Fibroblast of gingiva (primary cell): ENCODE data around the gene NAALADL2.
"Not testable (repeated sequence)": the region's sequence is repeated elsewhere in the genome, so short reads cannot be mapped to it uniquely, and the experiment has no call there.

Source experiments
- DNase-seq: peaks from one replicate; pipeline ENCODE4 v3.0.0-alpha.2; 2011; ENCODE audit warnings: low read depth

The NAALADL2 gene

DNA sequence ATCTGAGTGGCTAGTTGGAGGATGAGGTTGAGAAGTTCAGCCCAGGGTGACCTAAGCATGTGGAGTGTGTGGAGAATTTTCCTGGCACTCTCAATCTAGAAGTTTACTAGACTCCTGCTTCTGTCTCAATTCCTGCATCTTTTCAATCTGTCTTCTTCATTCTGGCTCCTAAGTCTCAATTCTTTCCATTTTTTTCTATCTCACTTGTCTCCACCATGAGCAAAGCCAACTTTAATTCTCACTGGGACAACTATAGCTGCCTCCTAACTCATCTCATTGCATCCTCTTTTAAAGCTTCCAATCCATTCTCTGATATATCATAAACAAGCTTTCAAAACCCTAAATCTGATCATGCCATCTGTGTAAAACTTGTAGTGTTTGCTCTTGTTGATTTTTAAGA lies 569.3 kb downstream of the NAALADL2 start:
- DNase-seq: no peak

DNA sequence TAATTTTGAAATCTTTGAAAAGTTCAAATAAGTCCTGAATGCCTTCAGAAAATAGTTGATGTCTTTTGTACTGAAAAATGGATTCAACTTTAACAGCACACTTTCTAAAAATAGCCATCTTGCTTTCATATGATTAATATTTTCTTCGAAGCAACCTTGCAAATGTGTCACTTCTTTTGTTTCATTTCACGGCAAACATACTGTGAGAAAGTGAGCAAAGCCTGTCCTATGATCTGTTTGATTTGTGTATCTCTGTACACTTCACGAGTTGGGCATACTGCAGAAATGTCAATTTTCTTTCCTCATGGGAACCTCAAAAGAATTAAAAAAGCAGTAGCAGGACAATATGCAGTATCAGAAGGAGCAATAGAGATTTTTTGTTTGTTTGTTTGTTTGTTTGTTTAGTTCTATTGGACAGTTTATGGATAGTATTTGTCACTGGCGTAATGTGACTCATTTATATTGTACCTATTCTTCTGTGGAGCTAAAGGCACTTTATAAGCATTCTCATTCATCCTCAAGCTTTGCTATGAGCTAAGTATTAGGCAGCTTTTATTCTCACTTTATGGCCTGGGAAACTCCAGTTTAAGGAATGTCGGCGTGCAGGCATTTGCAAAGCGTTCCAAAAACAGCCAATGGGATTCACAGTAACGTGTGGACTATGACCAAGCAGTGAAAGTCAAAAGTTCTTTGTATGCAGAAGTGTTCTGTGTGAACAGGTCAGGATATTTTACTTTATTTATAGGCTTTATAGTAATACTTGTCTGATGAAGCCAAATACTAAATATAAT lies 572.0 kb downstream of the NAALADL2 start:
- no peak for DNase-seq

DNA sequence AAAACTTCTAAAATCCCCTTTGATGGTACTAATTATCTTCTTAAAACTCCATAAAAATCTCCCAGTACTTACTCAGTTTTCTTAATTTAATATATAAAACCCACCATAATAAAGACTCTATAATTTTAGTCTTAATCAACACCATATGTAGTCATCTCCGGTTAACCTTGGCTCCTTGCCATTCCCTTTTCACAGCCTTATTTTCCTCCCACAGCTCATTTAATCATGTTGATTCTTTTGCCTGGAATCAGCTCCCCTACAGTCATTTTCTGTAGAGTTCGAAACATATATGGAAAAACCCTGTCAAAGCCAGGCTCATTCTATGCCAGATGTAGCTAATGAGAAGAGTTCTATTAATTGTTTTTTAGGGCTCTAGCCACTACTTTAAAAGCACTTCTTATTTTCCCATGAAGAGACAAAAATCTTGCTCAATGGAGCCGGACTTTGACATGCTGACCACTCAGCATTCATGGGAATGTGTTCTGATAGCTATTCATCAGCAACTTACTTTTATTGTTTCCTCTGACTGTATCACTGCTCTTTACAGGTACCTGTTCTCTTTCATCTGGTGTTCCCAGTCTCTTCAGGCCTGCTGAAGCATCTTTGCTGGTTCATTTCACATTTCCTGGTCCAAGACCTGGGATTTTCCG lies 573.4 kb downstream of the NAALADL2 start:
- DNase-seq: peak; percentile 58

DNA sequence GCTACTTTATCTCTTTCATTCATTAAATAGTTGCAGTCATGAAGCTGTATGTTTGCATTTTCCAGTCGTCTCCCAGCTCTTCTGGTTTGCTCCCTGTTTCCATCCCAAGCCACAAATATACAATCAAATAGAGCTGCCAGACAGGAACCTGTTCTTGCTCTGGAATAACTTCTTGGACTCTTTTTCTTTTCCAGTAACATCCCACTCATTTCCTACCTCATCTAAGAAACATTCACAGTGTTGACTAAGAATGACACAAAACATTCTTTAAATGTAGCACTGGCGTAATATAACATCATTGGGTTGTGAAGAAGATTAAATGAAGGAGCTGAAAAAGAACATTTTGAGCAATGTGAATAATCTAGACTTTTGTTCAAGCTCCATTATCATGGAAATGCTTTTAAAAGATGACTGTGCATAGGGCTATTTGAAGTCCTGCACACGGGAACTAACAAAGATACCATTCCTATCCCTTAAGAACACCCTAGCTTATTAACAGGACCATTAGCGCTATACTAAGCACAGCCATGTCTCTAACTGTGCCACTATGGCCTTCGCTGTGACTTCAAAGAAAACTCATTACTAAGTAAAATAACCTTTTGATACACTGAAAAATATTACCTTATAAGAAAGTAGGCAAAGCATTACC lies 574.0 kb downstream of the NAALADL2 start:
- peak; percentile 55 for DNase-seq

DNA sequence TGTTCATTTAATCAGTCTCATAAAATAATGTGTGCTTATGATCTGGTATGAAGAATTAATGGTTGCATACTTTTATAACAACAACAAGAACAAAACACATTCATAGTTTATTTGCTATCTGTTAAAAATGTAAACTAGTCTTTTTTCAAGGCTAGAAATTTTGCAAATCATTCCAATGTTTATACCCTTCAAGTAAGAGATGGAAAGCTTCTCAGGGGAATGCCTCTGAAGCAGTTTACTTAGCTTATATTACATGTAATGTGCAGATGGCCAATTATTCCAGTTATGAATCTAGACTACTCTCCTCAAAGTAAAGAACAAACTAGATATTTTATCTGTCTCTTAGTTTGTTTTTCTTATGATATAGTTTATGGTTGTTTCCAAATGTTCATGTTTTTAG lies 575.4 kb downstream of the NAALADL2 start:
- peak; percentile 60 for DNase-seq

DNA sequence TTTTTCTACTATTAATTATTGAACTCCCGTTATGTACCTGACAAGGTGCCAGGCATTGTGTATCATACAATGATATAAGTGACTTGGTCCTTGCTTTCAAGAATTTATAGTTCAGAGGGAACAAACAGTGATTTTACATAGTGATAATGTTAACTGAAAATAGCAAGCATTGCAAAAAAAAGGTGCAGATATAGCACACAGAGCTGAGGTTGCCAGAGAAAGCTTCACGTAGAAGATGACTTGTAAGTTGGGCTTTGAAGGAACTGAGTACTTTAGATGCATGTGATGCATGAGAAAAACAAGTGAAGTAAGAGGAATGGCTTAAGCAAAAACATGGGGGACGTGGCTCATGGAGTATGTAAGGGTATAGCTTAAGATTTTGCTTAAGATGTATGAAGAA lies 584.5 kb downstream of the NAALADL2 start:
- DNase-seq: no peak

DNA sequence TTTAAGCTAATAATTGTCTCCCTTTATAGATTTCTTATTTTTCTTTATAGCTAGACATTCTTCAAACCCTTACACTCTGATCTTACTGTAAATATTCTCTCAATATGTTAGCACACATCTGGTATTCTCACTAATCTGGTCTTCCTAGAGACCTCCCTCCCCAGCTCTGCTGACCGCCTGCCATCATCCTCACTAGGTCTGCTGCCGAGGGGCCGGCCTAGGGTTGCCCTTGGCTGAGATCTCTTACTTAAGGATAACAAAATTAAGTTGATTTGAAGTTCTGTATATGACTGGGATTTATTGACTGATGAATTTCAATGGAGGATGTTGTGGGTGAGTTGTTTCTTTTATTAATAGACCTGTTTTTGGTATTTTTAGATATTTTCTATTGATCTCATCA lies 586.6 kb downstream of the NAALADL2 start:
- no peak for DNase-seq

DNA sequence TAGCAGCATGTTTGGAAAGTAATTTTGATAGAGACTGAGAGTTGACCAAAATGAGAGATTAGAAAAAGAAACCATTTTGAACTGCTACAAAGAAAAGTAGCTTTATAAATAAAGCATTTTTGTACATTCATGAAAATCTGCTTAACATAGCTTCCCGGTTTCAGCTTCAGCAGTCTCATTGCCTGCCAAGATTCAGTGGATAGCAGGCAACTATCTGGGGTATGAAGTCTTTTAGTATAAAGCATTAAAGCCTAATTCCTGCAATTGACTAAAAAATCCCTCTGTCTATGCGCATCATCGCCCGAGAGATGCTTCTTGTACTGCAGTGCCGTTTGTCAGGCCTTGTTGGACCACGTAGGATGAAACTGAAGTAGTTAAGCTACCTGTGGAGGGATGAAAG lies 588.4 kb downstream of the NAALADL2 start:
- no peak for DNase-seq

DNA sequence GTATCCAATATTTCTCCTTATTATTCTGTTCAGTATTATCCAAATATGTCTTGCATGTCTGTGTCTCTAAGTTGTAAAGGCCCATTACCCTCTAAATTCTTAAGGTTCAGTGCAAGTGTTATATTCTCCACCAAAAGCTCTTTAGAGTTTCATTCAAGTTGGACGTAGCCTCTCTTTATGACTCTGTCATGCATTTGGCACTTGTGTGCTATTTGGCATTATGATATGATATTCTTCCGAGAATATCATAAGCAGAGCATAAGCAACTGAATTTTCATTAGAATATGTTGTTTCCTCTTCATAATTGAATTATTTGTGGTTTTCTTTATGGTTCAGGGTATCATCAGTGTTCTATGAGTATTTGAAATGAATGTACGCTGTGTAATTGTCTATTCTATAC lies 594.2 kb downstream of the NAALADL2 start:
- no peak for DNase-seq

DNA sequence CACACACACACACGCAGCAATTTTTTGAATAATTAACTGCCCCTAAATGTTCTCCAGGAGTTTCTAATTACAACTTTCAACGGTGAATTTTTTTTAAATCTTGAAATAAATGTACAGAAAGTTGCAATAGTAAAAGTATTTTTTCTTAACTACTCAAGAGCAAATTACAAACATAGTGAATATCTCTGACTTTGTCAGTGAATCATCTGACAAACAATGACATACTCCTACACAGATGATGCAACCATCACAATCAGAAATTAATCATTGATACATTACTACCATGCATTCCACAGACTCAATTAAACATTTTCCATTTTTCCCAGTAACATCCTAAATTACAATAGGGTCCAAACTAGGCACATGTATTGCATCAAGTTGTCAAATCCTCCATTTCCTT lies 597.3 kb downstream of the NAALADL2 start:
- no peak for DNase-seq

DNA sequence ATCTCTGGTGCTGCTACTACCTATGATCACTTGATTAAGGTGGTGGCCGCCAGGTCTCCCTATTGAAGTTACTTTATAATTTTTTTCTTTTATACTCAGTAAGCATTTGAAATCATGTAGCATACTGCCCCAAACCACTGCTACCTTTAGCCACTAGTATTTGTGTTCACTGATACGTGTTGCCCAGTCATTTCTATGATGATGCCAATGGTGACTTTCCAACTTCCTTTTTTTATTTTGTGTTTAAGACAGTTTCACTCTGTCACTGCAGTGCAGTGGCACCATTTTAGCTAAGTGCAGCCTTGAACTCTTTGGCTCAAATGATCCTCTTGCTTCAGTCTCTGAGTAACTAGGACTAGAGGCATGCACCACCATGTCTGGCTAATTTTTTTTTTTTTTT lies 598.2 kb downstream of the NAALADL2 start:
- no peak for DNase-seq

DNA sequence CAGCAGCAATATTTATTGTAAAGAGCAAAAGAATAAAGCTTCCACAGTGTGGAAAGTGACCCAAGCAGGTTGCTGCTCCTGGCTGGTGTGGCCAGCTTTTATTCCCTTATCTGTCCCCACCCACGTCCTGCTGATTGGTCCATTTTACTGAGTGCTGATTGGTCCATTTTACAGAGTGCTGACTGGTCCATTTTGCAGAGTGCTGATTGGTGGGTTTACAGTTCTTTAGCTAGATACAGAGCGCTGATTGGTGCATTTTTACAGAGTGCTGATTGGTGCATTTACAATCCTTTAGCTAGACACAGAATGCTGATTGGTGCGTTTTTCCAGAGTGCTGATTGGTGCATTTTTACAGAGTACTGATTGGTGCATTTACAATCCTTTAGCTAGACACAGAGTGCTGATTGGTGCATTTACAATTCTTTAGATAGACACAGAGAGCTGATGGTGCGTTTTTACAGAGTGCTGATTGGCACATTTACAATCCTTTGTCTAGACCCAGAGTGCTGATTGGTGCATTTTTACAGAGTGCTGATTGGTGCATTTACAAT lies 601.8 kb downstream of the NAALADL2 start:
- not testable (repeated sequence) for DNase-seq

DNA sequence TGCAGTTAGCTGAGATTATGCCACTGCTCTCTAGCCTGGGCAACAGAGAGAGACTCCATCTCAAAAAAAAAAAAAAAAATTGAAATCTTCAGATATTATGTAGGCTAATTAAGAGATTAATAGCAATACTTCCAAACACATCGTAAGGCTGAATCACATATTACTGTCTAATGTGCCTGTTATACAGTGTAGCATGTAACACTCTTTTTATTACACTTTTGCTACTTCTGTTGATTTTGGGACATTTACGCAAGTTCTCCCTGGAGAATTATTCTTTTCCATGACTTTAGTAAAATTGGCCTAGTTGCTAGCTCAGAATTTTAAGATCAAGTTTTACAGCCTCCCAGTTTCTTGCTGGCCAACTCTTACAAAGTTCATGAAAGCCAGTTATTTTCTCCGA lies 605.2 kb downstream of the NAALADL2 start:
- no peak for DNase-seq

DNA sequence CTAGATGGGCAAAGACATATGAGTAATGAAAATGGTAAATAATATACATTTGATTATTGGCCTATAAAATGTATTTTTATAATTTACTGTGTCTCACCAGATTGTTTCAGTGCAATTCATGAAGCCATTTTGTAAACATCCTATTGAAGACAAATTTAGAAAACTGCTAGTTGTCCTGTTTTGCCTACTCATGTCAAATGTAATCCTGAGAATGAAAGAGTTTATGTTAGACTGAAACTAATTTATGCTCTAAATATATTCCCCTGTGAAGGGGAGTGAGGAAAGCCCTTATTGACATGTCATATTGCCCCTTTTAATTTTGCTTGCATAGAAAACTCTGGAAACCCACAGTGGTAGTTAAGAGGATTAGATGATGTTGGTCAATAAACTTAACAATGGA lies 610.0 kb downstream of the NAALADL2 start:
- DNase-seq: no peak

DNA sequence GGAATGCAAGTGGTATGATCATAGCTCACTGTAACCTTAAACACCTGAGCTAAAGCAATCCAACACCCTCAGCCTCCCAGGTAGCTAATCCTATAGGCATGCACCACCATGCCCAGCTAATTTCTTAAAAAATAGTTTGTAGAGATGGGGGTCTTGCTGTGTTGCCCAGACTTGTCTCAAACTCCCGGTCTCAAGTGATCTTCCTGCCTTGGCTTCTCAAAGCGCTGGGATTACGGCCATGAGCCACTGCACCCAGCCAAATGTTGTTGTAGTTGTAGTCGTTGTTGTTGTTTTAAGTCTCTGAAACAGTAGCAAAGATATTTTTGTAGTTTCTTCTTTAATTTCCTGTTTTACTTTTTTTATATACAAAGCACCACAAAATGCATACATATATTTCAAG lies 616.6 kb downstream of the NAALADL2 start:
- DNase-seq: no peak

DNA sequence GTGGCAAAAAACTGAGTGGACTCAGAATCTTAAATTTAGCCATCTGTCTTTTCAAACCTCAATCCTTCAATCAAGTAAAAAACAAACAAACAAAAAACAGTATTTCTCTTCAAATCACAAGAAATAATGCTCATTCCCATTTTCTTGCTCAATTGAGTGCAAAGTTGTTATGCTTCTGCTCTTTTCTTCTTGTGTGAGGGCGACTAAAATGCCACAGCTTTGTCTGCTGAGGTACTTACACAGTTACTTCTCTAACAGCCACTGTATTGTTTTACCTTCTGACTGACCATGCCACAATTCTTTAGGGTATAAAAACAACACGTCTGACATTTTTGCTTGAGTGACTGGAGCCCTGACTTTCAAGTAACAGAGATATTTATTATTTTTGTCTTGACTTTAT lies 617.4 kb downstream of the NAALADL2 start:
- DNase-seq: no peak

DNA sequence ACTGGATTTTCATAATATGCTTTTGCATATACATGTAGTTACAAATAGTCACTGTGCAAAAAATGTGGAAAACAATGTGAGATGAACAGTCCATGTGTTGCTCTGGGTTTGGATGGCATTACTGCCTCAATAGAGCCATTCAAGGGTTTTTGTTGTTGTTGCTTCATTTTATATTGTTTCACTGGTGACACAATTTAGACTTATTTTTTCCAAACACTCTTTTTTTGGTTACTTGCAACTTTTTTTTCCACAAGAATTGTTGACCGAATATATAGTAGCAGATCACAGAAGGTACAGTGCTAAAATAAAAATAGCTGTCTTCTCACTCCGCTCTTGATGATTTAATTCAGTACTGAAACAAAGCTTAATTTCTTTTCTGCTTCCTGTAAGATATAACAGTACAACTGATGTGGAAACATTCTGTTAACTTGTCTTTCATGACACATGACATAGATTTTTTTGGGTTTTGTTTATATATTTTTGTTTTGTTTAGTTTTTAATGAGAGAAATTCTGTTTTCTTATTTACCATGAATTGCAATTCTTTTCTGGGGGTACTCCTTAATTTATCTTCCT lies 618.6 kb downstream of the NAALADL2 start:
- DNase-seq: no peak

DNA sequence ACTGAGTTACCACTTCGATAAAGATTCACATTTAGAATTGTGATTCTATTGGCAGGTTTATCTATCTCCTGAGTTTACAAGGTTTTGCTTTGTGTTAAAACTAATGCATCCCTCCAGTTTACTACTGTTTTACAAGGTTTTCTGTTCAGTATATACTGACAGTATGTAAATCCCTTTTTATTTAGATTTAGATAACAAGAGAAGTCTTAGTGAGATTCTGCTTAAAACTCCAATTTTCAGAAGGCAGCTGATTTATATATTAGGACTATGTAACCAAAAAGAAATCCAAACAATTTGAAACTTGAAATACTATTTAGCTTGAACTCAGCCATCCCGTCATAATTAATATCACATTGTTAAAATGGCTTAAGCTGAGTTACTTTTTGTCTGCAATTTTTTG lies 619.2 kb downstream of the NAALADL2 start:
- peak; percentile 20 for DNase-seq

DNA sequence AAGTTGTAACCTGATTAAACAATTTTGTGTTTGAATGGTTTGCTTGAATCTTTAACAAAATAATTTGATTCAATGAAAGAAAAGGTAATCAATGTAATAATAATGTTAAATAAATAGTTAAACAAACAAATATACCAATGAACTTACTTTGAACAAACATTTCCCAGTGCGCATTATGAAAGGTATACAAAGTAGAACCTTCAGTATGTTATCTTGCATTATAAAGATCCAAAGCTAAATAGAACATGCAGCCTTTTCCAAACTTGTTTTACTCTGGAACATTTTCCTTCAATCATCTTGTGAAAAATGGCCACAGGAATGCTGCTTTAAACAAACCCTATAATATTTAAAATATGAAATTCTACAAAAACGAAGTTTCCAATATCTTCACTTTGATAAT lies 620.0 kb downstream of the NAALADL2 start:
- no peak for DNase-seq

DNA sequence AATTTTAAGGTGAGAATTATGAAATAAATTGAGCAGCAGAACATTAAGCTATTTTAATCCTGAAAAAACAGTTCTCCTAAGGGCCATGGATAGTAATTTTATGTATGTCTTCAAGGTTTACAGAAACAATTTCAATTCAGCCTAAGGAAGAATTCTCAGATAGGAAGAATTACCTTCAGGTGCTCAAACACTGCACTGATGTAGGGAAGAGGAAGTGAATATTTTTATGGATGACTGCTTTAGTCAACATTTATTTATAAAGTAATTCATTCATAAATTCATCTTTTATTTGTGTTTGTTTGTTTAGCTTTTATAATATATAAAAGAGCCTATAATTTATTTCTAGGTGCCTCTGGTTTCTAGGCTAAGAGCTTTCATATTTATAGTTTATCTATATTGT lies 620.7 kb downstream of the NAALADL2 start:
- no peak for DNase-seq

DNA sequence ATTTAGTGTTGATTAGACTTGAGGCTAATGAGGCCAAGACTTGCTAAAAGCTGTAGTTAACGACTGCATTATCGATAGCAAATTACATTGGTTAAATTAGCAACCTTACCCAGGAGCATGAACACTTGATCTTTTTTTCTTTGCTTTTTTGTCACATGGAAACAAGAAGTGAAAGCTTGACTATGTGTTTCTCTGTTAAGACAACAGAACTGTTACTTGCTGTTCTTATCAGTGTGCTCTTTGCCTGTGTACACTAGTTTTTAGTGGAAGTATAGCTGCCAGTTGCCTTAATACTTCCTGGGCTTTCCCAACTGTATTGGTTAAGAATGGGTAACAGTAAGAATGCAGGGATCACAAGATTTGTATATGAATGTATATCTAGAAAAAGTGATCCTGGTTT lies 625.5 kb downstream of the NAALADL2 start:
- DNase-seq: no peak

DNA sequence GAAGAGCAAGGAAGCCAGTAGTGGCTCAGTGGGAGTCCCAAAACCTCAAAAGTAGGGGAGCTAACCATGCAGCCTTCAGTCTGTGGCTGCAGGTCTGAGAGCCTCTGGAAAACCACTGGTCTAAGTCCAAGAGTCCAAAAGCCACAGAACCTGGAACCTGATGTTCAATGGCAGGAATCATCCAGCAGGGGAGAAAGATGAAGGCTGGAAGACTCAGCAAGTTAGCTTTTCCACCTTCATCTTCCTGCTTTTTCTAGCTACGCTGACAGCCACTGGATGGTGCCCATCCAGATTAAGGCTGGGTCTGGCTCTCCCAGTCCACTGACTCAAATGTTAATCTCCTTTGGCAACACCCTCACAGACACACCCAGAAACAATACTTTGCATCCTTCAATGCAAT lies 626.3 kb downstream of the NAALADL2 start:
- DNase-seq: no peak

DNA sequence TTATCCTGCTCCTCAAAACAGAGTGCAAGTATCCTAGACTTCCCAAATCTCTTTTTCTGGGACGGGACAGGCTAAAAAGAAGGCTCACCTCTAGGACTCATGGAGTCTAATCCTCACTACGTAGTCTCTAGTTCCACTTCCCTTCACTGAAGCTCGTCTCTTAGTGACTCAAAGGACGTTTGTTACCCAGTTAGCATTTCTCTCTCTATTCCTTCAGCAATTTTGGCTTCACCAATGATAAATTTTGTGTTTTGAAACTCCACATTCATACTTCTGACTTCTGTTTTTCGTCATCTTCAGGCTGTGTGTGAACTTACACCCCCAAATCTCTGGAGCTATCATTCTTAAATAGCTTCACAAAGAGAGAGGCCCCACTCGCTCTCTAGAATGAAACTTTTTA lies 627.1 kb downstream of the NAALADL2 start:
- no peak for DNase-seq
